HT1080 (cell line): Measurements from ENCODE around the gene AFF1. TPM values are rescaled to one million over a fixed set of nuclear protein-coding genes. Genes with fewer than 3 reads are reported as not detected.
"Not testable (repeated sequence)": the region's sequence is repeated elsewhere in the genome, so short reads cannot be mapped to it uniquely, and the experiment has no call there.

ENCODE experiments used
- DNase-seq: peaks from one replicate; pipeline ENCODE4 v3.0.0-alpha.2; 2015; ENCODE audit warnings: low read depth
- total RNA-seq: library from RNA; depleted of rRNA; stranded (reverse); fragments of >200 nt; shearing (Covaris generic); gene quantifications from 2 replicates; pipeline ENCODE4 v1.2.3, GENCODE V29; 2014

The AFF1 gene
- total RNA-seq, 1 experiment from 2014 or later = 13.5 TPM

DNA sequence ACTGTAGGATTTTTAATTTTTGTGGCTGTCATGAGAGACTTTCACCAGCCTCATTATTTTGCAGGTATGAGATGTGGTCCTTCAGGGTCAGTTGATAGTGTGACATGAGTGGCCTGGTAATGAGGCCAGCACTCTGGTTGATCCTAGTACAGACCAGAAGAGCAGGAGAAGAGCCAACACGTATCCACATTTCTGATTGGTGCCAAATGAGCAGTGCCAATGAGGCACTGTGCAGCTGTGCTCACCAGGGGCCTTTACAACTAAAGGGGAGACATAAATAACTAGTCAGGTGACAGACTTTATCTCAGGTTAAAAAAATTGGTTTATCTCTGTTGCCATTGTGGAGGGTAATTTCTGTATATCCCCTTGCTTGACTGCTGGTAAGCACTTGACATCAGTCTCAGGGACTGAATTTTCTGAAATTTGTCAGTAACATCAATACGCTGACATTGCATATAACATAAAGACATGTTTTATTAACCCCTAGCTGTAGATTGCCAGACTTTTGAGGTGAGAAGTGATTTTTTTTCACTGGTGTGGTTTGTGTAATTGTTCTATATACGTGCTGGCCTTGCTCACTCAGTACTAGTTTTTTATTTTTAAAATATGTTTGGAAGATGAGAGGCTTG, 101.2 kb downstream of the AFF1 start:
- DNase-seq = no peak

- DNase-seq = no peak
Measured at GRCh38 chr4:87036713-87037112, 101.9 kb downstream of the AFF1 start.

- not testable (repeated sequence) for DNase-seq
Measured at GRCh38 chr4:87037171-87037570, 102.4 kb downstream of the AFF1 start.

DNA sequence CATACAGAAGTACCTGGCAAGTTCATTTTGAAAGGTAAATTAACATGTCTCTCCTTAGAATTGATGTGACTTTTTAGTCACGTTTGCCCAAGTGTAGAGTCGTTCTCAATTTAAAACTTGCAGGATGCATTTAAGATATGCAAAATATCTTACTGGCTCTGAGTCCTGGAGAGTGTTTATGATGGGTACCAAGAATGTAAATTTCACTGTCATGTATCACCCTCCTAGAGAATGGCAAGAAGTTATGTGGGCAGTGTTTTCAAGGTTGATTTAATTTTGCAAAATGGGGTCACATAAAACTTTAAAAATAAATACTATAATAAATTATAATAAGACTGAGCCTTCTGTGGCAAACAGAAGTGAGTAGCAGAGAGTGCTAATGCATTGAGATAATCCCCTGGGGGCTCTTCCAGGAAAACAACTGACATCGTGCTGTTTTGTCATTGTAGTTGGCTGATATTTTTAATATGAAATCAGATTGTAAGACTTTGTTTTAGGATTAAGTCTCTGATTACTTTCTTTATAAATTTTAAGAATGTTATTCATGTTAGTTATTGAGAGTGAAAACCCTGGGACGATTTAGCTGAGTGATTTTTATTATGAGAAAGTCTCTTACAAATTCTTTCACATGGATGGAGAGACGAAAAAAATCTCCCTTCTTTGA, 103.0 kb downstream of the AFF1 start:
- DNase-seq = no peak

DNA sequence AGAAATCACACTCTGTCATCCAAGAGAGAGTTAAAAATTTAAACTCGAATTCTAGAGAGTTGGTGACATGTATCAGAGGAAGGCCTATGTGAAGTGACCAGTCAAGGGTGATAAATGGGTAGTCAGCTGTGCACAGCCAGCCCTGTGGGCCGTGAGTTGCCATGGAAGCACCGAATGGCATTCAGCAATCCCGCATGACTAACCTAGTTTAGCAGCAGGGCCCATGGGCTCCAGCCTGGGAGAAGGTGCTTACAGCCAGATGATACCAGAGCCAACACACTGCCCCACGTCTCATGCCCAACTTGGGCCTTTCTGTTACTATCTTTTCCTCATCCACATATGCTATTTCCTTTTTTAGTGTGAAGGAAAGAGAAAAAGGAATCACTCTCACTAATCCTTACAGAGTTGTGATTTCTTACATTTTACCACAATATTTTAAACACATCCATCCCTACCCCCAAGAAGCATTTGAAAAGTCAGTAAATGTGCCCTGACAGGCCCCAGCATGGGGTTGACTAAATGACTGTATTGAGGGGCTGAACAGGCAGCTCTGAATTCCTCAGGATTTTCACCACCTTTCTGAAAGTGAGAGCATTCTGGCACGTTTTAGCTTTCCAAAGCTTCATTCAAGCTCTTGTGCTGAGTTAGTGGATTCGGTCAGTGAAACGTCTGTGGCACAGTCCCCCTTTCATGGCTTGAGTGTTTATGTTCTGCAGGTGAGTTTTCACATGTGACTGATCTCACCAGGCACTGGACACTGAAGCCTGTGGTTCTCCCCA, 104.2 kb downstream of the AFF1 start:
- DNase-seq = peak; percentile 93

- no peak for DNase-seq
Measured at GRCh38 chr4:87041141-87041540, 106.3 kb downstream of the AFF1 start.

DNA sequence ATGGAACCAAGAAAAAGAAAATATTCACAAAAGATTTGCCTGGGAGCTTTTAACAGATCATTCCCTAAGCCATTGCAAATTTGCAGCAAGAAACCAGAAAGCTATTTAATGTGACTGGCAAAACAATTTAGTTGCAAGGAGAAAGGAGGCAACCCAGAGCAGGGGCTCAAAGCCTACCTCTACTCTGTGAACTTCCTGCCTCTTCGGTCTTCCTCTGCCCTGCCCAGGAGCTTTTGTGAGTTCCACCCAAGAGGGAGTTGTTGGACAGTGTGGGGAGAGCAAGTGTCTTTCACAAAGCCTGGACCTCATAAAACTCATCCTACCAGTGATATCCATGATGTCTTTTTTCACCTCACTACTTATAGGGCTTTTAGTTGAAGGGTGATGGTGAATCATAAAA, 107.4 kb downstream of the AFF1 start:
- DNase-seq = peak; percentile 7

DNA sequence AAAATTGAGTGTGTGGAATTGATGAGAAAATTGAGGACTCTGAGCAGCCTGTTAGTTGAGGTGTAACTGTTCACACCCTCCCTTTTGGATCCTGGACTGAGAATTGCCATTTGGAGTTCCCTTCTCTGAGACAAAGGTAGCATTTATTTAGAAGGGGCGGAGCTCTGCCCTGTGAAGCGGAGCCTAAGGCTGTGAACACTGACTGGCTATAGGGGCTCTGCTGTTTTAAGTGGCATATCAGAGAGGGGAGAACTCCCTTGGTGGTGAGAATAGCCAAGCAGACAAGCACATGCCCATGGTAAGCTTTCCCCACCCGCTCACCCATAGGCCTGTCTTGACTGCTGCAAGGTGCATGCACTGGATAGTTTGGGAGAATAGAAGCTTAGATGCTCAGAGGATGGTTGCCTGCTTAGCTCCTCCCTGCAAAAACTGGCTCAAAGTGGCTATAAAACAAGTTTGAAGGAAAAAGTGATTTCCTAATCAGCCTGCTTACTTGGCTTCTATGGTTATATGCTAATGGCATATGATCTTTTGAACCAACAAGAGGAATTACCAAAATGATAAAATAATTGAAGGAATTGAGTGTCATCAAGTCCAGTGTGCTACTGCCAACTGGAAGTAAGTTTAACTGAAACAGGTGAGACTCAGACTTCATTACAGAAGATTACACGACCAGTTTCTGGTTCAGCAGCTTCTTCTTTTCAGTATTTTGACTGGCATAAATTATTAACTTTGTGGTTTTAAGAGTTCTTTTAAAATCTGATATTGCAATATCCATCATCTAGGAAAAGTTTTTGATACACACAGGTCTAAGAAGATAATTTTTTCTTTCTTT, 108.4 kb downstream of the AFF1 start:
- DNase-seq = no peak

DNA sequence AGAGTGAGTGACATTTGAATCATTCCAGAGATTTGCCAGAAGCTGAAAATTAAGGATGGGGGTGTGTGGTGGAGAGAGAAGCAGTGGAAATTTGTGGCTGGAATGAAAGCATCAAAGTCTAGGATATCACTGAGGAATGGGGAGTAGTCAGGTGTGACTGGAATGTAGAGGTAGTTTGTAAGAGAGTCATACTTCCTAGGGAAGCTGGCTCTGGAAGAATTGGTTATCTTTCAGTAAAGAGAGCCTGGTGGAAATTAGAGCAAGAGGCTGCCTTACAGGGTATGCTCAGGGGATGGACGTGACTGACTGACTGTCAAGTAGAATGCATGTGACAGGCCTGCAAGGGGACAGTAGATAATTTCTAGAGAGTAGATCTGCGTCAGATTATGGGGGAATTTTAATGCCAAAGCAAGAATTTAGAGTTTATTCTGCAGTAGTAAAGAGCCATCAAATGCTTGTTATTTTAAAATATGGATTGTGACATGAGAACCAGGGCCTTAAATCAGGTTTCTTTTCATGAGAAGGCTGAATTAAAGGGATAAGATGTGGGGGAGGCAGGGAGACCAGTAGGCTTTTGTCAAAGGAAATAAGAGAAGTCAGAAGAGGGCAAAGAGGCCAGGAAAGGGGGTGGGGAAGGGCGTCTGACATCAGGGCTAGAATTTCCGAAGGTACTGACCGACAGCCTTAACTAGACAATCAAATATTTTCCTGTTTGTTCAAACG, 109.9 kb downstream of the AFF1 start:
- no peak for DNase-seq

DNA sequence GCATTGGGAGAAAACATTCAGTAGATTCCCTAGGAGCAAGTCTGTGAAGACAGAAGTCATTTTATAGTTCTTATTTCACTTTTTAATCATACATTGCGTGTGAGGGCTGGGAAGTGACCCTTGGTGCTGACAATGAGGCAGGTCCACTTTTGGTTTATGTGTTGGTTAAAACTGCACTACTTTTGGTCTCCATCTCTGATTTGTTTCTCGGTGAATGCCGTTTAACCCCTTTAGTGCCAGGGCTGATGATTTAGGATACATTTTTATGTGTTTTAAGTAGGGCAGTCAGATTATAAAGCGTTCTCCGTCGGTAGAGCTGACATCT, 110.4 kb downstream of the AFF1 start:
- no peak for DNase-seq

DNA sequence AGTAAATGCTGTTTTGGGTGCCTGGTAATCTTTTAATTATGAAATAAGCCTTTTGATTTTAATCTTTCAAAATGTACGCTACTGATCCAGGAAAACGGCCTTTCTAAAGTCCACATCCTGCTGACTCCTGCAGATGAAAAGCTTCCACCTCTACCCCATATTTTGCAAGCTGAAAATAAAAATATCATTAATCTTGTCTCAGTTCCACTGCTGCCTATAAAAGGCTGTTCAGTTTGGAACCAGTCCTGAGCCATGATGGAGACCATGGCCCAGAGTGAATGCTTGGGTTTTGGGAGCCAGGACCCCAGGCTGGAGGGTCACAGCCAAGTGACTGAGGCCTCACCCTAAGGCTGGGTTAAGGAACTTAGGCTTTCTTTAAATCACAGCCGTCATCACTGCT, 110.8 kb downstream of the AFF1 start:
- no peak for DNase-seq

DNA sequence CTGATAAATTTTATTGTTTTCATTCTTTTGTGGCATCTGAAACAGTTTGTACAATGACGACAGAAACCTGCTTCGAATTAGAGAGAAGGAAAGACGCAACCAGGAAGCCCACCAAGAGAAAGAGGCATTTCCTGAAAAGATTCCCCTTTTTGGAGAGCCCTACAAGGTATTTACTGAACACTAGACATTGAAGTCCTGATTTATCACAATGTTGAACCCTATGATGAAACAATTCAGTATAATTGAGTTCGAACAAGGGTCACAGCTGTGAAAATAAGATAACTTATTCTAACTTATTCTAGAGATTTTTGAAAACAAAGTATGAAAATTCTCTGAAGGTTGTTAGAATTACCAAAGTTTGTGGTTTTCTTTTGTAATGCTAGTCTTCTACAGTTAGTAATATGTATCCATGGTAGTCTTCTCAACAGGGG, 111.3 kb downstream of the AFF1 start:
- DNase-seq = no peak

GRCh38 chr4:87047281-87047798, 112.5 kb downstream of the AFF1 start:
- no peak for DNase-seq

DNA sequence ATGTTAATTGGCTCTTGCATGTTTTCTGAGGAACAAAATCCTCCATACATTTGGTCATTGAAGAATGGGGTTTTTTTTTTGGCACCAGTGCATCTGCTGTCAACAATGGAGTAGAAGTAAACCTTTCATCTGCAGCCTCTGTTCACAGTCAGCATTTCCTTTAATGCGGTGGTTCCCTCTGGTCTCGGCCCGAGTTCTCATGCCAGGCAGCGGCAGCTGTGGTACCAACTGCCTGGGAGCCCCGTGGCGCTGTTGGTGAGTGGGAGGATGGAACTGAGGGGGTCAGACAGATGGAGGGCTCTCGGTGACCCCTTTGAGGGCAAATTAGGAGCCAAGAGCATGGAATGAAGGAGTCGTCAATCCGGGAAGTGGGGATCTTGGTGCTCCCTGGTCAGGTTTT, 114.7 kb downstream of the AFF1 start:
- no peak for DNase-seq

GRCh38 chr4:87050596-87050995, 115.8 kb downstream of the AFF1 start:
- DNase-seq = no peak

DNA sequence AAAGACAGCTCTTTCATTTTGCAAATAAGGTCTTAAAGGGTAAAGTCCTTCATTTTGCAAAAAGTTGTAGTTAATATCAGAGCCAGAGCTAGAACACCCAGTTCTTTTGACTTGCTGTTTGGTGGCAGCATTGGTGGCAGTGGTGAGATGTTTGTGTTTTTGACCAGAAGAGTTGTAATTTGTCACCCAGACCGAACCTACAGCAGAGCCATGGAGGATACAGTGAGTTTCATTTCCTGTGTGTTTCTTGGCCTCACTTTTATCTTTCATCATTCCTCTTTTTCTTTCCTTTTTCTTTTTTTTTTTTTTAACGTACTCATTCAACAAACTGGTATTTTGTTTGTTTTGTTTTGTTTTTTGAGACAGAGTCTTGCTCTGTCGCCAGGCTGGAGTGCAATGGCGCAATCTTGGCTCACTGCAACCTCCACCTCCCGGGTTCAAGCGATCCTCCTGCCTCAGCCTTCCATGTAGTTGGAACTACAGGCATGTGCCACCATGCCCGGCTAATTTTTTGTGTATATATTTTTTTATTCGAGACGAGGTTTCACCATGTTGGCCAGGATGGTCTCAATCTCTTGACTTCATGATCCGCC, 116.4 kb downstream of the AFF1 start:
- no peak for DNase-seq

DNA sequence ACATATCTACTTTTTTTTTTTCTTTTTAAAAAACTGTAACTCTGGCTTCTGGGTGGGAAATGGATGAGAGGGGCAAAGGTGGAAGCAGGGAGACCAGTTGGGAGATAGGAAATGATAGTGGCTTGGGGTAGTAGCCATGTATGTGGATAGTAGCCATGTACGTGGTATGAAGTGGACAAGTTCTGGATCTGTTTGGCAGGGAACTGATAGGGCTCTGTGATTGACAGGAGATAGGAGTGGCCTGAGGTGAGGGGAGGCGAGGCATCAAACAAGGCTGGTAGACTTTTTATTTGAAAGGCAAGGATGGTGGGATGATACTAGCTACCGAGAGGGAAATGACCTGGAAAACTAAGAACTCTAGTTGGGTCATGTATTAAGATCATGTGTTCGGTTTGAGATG, 117.8 kb downstream of the AFF1 start:
- no peak for DNase-seq

GRCh38 chr4:87053176-87053658, 118.4 kb downstream of the AFF1 start:
- DNase-seq = no peak

- no peak for DNase-seq
Measured at GRCh38 chr4:87053802-87054767, 119.3 kb downstream of the AFF1 start.
